ENCODE results near the gene RMI1. TPM values are rescaled to one million over a fixed set of nuclear protein-coding genes. Genes with fewer than 3 reads are reported as not detected.
A peak's percentile ranks its signal among the peaks of the same experiment; 100 is the strongest.

Gene RMI1
- total and polyA plus RNA-seq, 2 experiments from 2014 or later, result 4.2 to 5.8 TPM

GRCh38 chr9:83978992-83979811 is 1.4 kb upstream of the RMI1 start:
- H3K9me2 ChIP-seq (replicated peaks; ENCODE audit: insufficient read depth), result no peaks in the 10 kb centered on the region
- peaks cover 22% of the 10 kb centered on the region for H3K4me1 ChIP-seq (ENCODE audit: insufficient read depth)
- H3K79me2 ChIP-seq, result peaks cover 88% of the 10 kb centered on the region
- H2AFZ ChIP-seq, result no peak overlapping the region
- under 1% methylated on average over 51 of the region's 55 CpGs for WGBS (ENCODE audit: low lambda C conversion rate, missing lambda C conversion rate)
- H3K4me3 ChIP-seq, result peak overlapping the region; percentile 97
- peak; percentile 92 for DNase-seq (ENCODE audit: low spot score)
- H3K9me3 ChIP-seq (ENCODE audit: low read depth), result no peaks in the 10 kb centered on the region
- H3K27me3 ChIP-seq, result no peaks in the 10 kb centered on the region
- peaks cover 6% of the 10 kb centered on the region for H3K36me3 ChIP-seq (replicated peaks; ENCODE audit: insufficient read depth, low read depth)
- peak overlapping the region; percentile 88 for H3K4me2 ChIP-seq
- TF ChIP-seq EZH2 (IDR thresholded peaks at IDR 0.05; ENCODE audit: borderline replicate concordance) (no peak), CTCF (IDR thresholded peaks at IDR 0.05; ENCODE audit: poor library complexity) (no peak), EZH2phosphoT487 (IDR thresholded peaks at IDR 0.05; ENCODE audit: low read depth, severe bottlenecking, unreplicated experiment) (no peak)
- H3K27ac ChIP-seq, result peak overlapping the region; percentile 98
- peaks cover 52% of the 10 kb centered on the region for H4K20me1 ChIP-seq (ENCODE audit: insufficient read depth, poor library complexity, severe bottlenecking)

- Histone ChIP-seq H3K9me2 (replicated peaks; ENCODE audit: insufficient read depth) (no peaks in the 10 kb centered on the region), H3K9me3 (ENCODE audit: low read depth) (no peaks in the 10 kb centered on the region), H3K4me1 (ENCODE audit: insufficient read depth) (peaks cover 18% of the 10 kb centered on the region), H3K79me2 (peaks cover 88% of the 10 kb centered on the region), H3K36me3 (replicated peaks; ENCODE audit: insufficient read depth, low read depth) (peaks cover 6% of the 10 kb centered on the region), H3K4me3 (peak within 1 kb of the TSS; percentile 97), H2AFZ (peak within 1 kb of the TSS; percentile 81), H3K27ac (peak within 1 kb of the TSS; percentile 98), H3K4me2 (peak within 1 kb of the TSS; percentile 92), H4K20me1 (ENCODE audit: insufficient read depth, poor library complexity, severe bottlenecking) (peaks cover 45% of the 10 kb centered on the region), H3K27me3 (no peaks in the 10 kb centered on the region)
- under 1% methylated on average over 48 of the region's 57 CpGs for WGBS (ENCODE audit: low lambda C conversion rate, missing lambda C conversion rate)
- TF ChIP-seq CTCF (IDR thresholded peaks at IDR 0.05; ENCODE audit: poor library complexity) (no peak), EZH2 (IDR thresholded peaks at IDR 0.05; ENCODE audit: borderline replicate concordance) (no peak), EZH2phosphoT487 (IDR thresholded peaks at IDR 0.05; ENCODE audit: low read depth, severe bottlenecking, unreplicated experiment) (no peak)
- peak; percentile 99 for DNase-seq (ENCODE audit: low spot score)
These were observed 702 bp upstream of the RMI1 start, which contains the start of gene HNRNPK for GRCh38 chr9:83979812-83980394. Gene HNRNPK (minus strand): TSS chr9:83980215. CDS start chr9:83978252, 1,963 bp downstream.

GRCh38 chr9:83981126-83981871 is 694 bp downstream of the RMI1 start:
- peak overlapping the region; percentile 61 for H3K4me3 ChIP-seq
- no peaks in the 10 kb centered on the region for H3K9me3 ChIP-seq (ENCODE audit: low read depth)
- H3K79me2 ChIP-seq, result peaks cover 86% of the 10 kb centered on the region
- 2% methylated on average over 29 of the region's 29 CpGs for WGBS (ENCODE audit: low lambda C conversion rate, missing lambda C conversion rate)
- TF ChIP-seq EZH2phosphoT487 (IDR thresholded peaks at IDR 0.05; ENCODE audit: low read depth, severe bottlenecking, unreplicated experiment) (no peak), EZH2 (IDR thresholded peaks at IDR 0.05; ENCODE audit: borderline replicate concordance) (no peak), CTCF (IDR thresholded peaks at IDR 0.05; ENCODE audit: poor library complexity) (no peak)
- DNase-seq (ENCODE audit: low spot score), result peak; percentile 73
- no peaks in the 10 kb centered on the region for H3K27me3 ChIP-seq
- H3K9me2 ChIP-seq (replicated peaks; ENCODE audit: insufficient read depth), result no peaks in the 10 kb centered on the region
- H3K27ac ChIP-seq, result peak overlapping the region; percentile 98
- peak overlapping the region; percentile 92 for H3K4me2 ChIP-seq
- H2AFZ ChIP-seq, result peak overlapping the region; percentile 81
- H3K4me1 ChIP-seq (ENCODE audit: insufficient read depth), result peaks cover 18% of the 10 kb centered on the region
- peaks cover 3% of the 10 kb centered on the region for H3K36me3 ChIP-seq (replicated peaks; ENCODE audit: insufficient read depth, low read depth)
- H4K20me1 ChIP-seq (ENCODE audit: insufficient read depth, poor library complexity, severe bottlenecking), result peaks cover 31% of the 10 kb centered on the region
